ENCODE measurements around the gene IGF2R.

DNA sequence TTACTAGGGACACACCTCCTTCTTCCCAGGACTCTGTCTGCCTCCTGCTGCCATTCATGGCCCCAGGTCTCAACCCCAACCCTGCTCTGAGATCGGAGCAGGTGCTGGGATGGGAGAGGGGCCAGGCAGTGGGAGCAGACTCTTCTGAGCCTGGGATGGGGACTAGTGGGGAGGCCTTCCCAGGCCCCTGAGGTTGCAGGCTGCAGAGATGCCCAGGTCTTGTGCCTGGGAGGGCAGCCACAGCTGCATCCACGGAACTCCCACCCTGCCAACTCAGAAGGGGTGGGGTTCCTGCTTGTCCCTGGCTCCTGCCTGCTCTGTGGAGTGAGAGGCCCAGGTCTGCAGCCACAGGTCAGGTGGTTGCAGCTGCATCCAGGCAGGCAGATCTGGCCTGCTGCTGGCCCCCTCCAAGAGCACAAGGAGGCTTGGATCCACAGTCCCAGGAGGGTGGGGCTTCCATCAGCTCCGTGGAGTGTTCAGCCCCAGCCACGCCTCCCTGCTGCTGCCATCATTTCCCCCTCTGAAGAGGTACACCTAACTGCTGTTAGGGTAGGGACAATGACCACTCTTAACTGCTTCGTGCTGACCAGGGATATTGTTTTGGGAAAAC, 149.8 kb downstream of the IGF2R start:
- TF ChIP-seq POLR2A (IDR thresholded peaks at IDR 0.05; ENCODE audit: low read length), result no peak
- no peak for TF ChIP-seq GATA1 (IDR thresholded peaks at IDR 0.05; ENCODE audit: low read depth, low read length)
